GM12875 (cell line): ENCODE measurements around the gene GUF1.

Experiments used
- H3K4me3 ChIP-seq: one replicate; pipeline ENCODE4 v1.5.1; 2011; ENCODE audit warnings: low read depth, low read length, control low read depth
- TF ChIP-seq, protein P1 (sequence below): IDR thresholded peaks from 2 replicates; pipeline ENCODE4 v1.5.1; 2011; ENCODE audit warnings: low read depth, mild to moderate bottlenecking, control low read depth, inconsistent platforms, low read length, moderate library complexity, borderline replicate concordance; ENCODE audit not compliant: insufficient read depth

GUF1 gene, protein sequence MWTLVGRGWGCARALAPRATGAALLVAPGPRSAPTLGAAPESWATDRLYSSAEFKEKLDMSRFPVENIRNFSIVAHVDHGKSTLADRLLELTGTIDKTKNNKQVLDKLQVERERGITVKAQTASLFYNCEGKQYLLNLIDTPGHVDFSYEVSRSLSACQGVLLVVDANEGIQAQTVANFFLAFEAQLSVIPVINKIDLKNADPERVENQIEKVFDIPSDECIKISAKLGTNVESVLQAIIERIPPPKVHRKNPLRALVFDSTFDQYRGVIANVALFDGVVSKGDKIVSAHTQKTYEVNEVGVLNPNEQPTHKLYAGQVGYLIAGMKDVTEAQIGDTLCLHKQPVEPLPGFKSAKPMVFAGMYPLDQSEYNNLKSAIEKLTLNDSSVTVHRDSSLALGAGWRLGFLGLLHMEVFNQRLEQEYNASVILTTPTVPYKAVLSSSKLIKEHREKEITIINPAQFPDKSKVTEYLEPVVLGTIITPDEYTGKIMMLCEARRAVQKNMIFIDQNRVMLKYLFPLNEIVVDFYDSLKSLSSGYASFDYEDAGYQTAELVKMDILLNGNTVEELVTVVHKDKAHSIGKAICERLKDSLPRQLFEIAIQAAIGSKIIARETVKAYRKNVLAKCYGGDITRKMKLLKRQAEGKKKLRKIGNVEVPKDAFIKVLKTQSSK

DNA sequence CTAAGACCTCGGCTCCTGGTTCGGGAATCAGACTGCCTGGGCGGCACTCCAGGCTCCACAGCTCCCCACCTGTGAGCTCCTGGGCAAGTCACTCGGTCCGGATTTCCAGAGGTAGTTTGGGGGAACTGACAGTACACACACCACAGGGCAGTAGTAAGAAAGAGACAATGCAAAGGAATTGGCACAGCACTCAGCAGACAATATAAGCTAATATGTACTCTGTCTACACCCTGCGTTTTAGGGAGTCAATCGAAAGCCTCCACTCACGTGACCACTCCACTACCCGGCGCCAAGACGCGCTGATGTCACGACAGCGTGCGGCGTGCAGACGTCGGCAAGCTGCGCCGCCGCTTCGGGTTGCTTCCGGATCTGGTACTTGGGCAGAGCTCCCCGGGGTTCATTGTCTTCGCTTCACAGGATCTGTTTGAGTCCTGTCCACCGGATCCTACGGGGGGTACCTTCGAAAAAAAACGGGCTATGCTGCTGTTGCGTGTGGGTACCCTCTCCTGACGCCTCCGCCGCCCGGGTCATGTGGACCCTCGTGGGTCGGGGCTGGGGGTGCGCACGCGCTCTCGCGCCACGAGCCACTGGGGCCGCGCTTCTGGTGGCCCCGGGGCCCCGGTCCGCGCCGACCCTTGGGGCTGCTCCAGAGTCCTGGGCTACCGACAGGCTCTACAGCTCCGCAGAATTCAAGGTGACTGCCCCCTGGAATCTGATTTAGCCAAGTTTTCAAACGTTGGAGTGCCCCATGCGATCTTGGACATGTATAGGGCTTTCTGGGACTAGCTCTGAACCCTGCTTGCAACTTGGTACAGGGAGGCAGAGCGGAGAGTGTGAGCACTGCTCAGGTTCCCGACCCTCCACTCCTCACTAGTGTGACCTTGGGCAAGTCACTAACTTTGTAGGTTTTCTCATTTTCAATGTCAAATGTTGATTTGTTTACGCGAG, at the start of gene GUF1:
Gene GUF1 (plus strand): TSS at position 327 of the 948 bp plus-strand sequence. CDS start 203 bp downstream, at position 530.
- TF ChIP-seq, protein P1, sequence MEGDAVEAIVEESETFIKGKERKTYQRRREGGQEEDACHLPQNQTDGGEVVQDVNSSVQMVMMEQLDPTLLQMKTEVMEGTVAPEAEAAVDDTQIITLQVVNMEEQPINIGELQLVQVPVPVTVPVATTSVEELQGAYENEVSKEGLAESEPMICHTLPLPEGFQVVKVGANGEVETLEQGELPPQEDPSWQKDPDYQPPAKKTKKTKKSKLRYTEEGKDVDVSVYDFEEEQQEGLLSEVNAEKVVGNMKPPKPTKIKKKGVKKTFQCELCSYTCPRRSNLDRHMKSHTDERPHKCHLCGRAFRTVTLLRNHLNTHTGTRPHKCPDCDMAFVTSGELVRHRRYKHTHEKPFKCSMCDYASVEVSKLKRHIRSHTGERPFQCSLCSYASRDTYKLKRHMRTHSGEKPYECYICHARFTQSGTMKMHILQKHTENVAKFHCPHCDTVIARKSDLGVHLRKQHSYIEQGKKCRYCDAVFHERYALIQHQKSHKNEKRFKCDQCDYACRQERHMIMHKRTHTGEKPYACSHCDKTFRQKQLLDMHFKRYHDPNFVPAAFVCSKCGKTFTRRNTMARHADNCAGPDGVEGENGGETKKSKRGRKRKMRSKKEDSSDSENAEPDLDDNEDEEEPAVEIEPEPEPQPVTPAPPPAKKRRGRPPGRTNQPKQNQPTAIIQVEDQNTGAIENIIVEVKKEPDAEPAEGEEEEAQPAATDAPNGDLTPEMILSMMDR, result no peak
- peak within 1 kb of the TSS; percentile 71 for H3K4me3 ChIP-seq

DNA sequence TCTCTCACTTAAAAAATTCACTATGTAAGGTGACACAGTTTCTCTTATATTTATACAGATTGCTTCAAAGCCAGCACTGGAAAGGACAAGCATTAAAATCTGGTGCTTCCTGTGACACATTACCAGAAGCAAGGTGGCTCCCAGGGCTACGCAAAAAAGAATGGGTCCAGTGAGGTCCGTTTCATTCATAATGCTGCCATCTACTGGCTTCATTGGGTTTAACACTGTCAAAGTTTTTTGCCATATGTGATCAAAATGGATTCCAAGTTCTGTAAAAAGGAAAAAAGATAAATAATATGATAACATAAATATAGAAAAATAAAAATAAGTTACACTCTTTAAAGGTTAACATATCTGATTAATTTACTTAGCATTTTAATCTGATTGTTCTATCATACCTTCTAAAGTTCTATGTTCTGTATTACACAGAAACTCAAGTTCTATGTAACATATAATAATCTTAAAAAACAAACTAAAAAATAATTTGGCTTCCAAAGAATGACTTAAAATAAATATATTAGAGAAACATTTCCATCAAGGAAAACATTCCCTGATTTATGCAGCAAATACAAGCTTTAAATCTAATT, 48.8 kb upstream of the GUF1 start:
- TF ChIP-seq, protein P1, result peak; percentile 51; the same call in 1 of the 2 replicates
- no peak overlapping the region for H3K4me3 ChIP-seq

DNA sequence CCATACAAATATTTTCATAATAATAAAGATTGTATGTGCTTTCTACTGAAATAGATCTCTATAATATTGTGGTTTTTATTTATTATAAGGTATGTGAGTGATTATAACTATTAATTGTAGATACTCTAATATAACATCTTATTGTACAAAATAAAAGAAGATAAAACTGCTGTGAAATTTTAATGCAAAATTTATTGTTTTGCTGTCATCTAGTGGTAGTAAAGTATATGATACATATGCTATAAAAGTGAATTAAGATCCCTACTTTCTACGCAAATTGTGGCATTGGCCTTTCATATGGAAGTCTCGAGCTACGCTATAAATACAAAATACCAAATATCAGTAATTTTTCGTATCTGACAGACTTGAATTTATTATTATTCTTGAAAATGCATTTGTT, 46.1 kb upstream of the GUF1 start:
- TF ChIP-seq, protein P1, result no peak
- no peak overlapping the region for H3K4me3 ChIP-seq

DNA sequence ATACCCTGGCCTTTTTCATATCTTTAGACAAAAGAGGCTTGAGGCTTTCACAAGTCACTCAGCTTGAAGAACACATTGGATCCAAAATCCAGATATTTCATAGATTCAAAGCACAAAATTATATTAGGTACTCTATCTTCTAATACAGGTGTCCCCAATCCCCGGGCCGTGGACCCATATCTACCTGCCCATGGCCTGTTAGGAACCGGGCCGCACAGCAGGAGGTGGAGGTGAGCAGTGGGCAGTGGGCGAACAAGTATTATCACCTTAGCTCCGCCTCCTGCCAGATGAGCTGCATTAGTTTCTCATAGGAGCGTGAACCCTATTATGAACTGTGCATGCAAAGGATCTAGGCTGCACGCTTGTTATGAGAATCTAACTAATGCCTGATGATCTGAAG, 45.5 kb upstream of the GUF1 start:
- no peak overlapping the region for H3K4me3 ChIP-seq
- TF ChIP-seq, protein P1, result no peak

DNA sequence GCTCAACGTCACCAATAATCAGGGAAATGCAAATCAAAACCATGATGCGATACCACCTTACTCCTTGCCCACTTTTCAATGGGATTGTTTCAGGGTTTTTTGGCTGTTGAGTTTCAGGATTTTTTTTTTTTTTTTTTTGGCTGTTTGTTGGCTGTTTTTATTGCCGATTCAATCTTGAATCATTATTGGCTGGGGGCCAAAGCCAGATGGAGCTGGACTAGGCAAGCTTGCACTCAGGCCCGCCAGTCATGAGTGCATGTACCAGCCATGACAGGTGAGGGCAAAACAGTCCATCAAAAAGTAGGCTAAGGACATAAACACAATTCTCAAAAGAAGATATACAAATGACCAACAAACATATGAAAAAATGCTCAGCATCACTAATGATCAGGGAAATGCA, 40.1 kb upstream of the GUF1 start:
- H3K4me3 ChIP-seq, result no peak overlapping the region
- TF ChIP-seq, protein P1, result no peak

DNA sequence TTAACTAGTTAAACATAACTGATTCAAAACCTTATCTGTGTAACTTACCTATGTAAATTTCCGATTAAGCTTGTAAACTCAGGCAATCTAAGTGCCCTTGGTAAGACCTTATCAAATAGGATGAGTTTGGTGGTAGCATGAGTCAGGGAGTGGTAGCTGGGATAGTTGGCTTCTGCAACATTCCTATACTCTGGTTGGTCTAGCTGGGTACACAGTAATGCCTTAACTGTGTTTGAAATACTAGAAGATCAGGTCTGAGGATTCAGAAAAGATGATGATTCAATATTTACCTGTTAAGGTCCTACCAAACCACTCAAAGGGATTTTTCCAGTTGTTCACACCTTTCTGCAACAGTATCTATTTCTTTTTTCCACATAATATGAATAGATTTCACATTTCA, 32.1 kb upstream of the GUF1 start:
- H3K4me3 ChIP-seq, result no peak overlapping the region
- TF ChIP-seq, protein P1, result no peak
